Neural cell (in vitro differentiated cells): ENCODE data around the gene PFDN5. TPM values are rescaled to one million over a fixed set of nuclear protein-coding genes. Genes with fewer than 3 reads are reported as not detected.

Source experiments
- H2AFZ ChIP-seq: fragments of 200-600, 300-800 bp; sonication (generic), shearing (Covaris generic); 2 replicates; pipeline ENCODE4 v1.6.0; 2014; ENCODE audit warnings: low read depth, mild to moderate bottlenecking, antibody characterized with exemption, low read length, moderate library complexity
- H3F3A ChIP-seq: fragments of 200-600 bp; shearing (Covaris generic); 2 replicates; pipeline ENCODE4 v1.6.1; 2016; ENCODE audit warnings: mild to moderate bottlenecking, moderate library complexity, mixed read lengths, antibody characterized with exemption, low read length; ENCODE audit not compliant: insufficient read depth, poor library complexity, severe bottlenecking
- H3K27ac ChIP-seq: fragments of 200-600, 300-800 bp; sonication (generic), shearing (Covaris generic); 2 replicates; pipeline ENCODE4 v1.5.1; 2014; ENCODE audit warnings: mild to moderate bottlenecking, low read length, moderate library complexity
- H3K27me3 ChIP-seq: fragments of 300-800, 200-600 bp; sonication (generic), shearing (Covaris generic); 2 replicates; pipeline ENCODE4 v1.6.0; 2014; ENCODE audit warnings: mild to moderate bottlenecking, low read depth, low read length, moderate library complexity; ENCODE audit not compliant: insufficient read depth
- H3K36me3 ChIP-seq: fragments of 300-800, 200-600 bp; sonication (generic), shearing (Covaris generic); 2 replicates; pipeline ENCODE4 v1.5.1; 2014; ENCODE audit warnings: mild to moderate bottlenecking, antibody characterized with exemption, low read length, moderate library complexity; ENCODE audit not compliant: insufficient read depth
- H3K4me2 ChIP-seq: fragments of 300-800, 200-600 bp; sonication (generic), shearing (Covaris generic); 2 replicates; pipeline ENCODE4 v1.6.0; 2014; ENCODE audit warnings: mild to moderate bottlenecking, low read length
- H3K4me3 ChIP-seq: fragments of 300-800, 200-600 bp; sonication (generic), shearing (Covaris generic); 2 replicates; pipeline ENCODE4 v1.5.1; 2014; ENCODE audit warnings: mild to moderate bottlenecking, low read length, moderate library complexity
- H3K79me2 ChIP-seq: fragments of 200-600 bp; shearing (Covaris generic); replicated peaks from 2 replicates; pipeline ENCODE4 v1.6.0; 2014; ENCODE audit warnings: mild to moderate bottlenecking, low read length, moderate library complexity; ENCODE audit not compliant: insufficient read depth
- H3K9ac ChIP-seq: fragments of 300-800, 200-600 bp; sonication (generic), shearing (Covaris generic); 2 replicates; pipeline ENCODE4 v1.6.1; 2016; ENCODE audit warnings: mild to moderate bottlenecking, low read length, mixed read lengths
- H3K9me2 ChIP-seq: fragments of 200-600 bp; shearing (Covaris generic); 2 replicates; pipeline ENCODE4 v1.6.1; 2016; ENCODE audit warnings: mild to moderate bottlenecking, low read length, mixed read lengths; ENCODE audit not compliant: insufficient read depth
- H3K9me3 ChIP-seq: fragments of 200-600, 300-800 bp; sonication (generic), shearing (Covaris generic); 2 replicates; pipeline ENCODE4 v1.6.1; 2016; ENCODE audit warnings: mild to moderate bottlenecking, mixed run types, low read length, moderate library complexity, mixed read lengths
- H4K20me1 ChIP-seq: fragments of 200-600 bp; shearing (Covaris generic); 2 replicates; pipeline ENCODE4 v1.6.1; 2016; ENCODE audit warnings: mild to moderate bottlenecking, mixed run types; ENCODE audit not compliant: insufficient read depth
- EP300 ChIP-seq: fragments of 450-650 bp; conservative IDR thresholded peaks from 2 replicates; pipeline ENCODE4 v1.6.1; 2014; ENCODE audit warnings: antibody characterized with exemption, mild to moderate bottlenecking, moderate library complexity; ENCODE audit not compliant: poor library complexity, severe bottlenecking
- EZH2 ChIP-seq: fragments of 200-600, 300-800 bp; shearing (Covaris generic), sonication (generic); IDR thresholded peaks from 2 replicates; pipeline ENCODE4 v1.6.1; 2014; ENCODE audit warnings: antibody characterized with exemption, low read length, borderline replicate concordance, mild to moderate bottlenecking; ENCODE audit not compliant: insufficient read depth, poor library complexity, severe bottlenecking
- MXI1 ChIP-seq: fragments of 450-650 bp; conservative IDR thresholded peaks from 2 replicates; pipeline ENCODE4 v1.6.1; 2014; ENCODE audit warnings: antibody characterized with exemption, mild to moderate bottlenecking; ENCODE audit not compliant: poor library complexity, severe bottlenecking
- POLR2AphosphoS5 ChIP-seq: IDR thresholded peaks from 2 replicates; pipeline ENCODE4 v1.6.1; 2012
- RAD21 ChIP-seq: fragments of 450-650 bp; conservative IDR thresholded peaks from 2 replicates; pipeline ENCODE4 v1.6.1; 2014; ENCODE audit warnings: antibody characterized with exemption, mild to moderate bottlenecking, moderate library complexity
- SMC3 ChIP-seq: fragments of 450-650 bp; conservative IDR thresholded peaks from 2 replicates; pipeline ENCODE4 v1.6.1; 2014; ENCODE audit warnings: antibody characterized with exemption, mild to moderate bottlenecking, moderate library complexity; ENCODE audit not compliant: poor library complexity
- TAF1 ChIP-seq: IDR thresholded peaks from 2 replicates; pipeline ENCODE4 v1.6.1; 2012; ENCODE audit warnings: low read depth
- polyA plus RNA-seq: library from polyadenylated mRNA; depleted of rRNA; stranded (reverse); fragments of >200 nt; gene quantifications from 2 replicates; pipeline ENCODE4 v1.2.3, GENCODE V29; 2014
- TF ChIP-seq, protein P1 (sequence below): IDR thresholded peaks from 2 replicates; pipeline ENCODE4 v1.6.1; 2012; ENCODE audit warnings: borderline replicate concordance
- TF ChIP-seq, protein P2 (sequence below): fragments of 450-650 bp; IDR thresholded peaks from 2 replicates; pipeline ENCODE4 v1.5.1; 2014; ENCODE audit warnings: antibody characterized with exemption, mild to moderate bottlenecking, moderate library complexity; ENCODE audit not compliant: poor library complexity, severe bottlenecking

Gene PFDN5
- polyA plus RNA-seq, 1 donor from 2014 or later: 1,383 TPM

DNA sequence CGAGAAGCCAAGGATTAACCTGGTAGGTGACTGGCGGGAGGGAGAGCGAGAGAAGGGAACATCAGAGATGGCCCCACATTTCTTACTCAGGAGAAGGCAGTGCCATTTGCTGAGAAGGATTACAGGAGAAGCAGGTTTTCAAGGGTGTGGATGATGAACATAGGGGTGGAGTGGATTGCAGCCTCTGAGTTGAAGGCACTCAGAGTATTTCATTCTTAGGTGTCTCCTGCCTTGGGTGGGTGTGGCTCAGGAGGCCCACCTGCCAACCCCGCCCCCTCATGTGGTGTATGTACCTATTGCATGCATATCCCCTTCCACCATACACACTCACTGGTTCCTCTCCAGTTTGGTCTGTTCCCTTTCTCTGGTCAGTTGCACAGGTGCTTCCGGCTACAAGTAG lies 20.9 kb upstream of the PFDN5 start:
- TF ChIP-seq EZH2 (no peak), EP300 (no peak), POLR2AphosphoS5 (no peak), RAD21 (no peak), TAF1 (no peak), MXI1 (no peak)
- TF ChIP-seq, protein P1, sequence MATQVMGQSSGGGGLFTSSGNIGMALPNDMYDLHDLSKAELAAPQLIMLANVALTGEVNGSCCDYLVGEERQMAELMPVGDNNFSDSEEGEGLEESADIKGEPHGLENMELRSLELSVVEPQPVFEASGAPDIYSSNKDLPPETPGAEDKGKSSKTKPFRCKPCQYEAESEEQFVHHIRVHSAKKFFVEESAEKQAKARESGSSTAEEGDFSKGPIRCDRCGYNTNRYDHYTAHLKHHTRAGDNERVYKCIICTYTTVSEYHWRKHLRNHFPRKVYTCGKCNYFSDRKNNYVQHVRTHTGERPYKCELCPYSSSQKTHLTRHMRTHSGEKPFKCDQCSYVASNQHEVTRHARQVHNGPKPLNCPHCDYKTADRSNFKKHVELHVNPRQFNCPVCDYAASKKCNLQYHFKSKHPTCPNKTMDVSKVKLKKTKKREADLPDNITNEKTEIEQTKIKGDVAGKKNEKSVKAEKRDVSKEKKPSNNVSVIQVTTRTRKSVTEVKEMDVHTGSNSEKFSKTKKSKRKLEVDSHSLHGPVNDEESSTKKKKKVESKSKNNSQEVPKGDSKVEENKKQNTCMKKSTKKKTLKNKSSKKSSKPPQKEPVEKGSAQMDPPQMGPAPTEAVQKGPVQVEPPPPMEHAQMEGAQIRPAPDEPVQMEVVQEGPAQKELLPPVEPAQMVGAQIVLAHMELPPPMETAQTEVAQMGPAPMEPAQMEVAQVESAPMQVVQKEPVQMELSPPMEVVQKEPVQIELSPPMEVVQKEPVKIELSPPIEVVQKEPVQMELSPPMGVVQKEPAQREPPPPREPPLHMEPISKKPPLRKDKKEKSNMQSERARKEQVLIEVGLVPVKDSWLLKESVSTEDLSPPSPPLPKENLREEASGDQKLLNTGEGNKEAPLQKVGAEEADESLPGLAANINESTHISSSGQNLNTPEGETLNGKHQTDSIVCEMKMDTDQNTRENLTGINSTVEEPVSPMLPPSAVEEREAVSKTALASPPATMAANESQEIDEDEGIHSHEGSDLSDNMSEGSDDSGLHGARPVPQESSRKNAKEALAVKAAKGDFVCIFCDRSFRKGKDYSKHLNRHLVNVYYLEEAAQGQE: no peak
- H3K4me2 ChIP-seq: no peak overlapping the region

DNA sequence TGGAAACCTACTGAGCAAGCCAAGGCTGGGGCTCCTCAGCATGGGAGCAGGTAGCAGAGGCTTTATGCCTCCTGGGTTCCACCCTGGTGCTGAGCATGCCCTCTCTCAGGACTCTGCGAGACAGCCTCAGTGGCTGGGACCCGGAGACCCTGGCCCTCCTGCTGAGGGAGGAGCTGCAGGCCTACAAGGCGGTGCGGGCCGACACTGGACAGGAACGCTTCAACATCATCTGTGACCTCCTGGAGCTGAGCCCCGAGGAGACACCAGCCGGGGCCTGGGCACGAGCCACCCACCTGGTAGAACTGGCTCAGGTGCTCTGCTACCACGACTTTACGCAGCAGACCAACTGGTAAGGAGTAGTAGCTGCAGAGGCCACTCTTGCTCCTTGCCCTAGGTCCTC lies 18.8 kb upstream of the PFDN5 start:
- H3K27ac ChIP-seq: no peak overlapping the region
- H3K4me2 ChIP-seq: no peak overlapping the region
- H3K79me2 ChIP-seq: no peaks in the 10 kb centered on the region
- TF ChIP-seq MXI1: no peak
- no peak for TF ChIP-seq EZH2
- no peak for TF ChIP-seq TAF1
- no peak for TF ChIP-seq EP300
- TF ChIP-seq, protein P2, sequence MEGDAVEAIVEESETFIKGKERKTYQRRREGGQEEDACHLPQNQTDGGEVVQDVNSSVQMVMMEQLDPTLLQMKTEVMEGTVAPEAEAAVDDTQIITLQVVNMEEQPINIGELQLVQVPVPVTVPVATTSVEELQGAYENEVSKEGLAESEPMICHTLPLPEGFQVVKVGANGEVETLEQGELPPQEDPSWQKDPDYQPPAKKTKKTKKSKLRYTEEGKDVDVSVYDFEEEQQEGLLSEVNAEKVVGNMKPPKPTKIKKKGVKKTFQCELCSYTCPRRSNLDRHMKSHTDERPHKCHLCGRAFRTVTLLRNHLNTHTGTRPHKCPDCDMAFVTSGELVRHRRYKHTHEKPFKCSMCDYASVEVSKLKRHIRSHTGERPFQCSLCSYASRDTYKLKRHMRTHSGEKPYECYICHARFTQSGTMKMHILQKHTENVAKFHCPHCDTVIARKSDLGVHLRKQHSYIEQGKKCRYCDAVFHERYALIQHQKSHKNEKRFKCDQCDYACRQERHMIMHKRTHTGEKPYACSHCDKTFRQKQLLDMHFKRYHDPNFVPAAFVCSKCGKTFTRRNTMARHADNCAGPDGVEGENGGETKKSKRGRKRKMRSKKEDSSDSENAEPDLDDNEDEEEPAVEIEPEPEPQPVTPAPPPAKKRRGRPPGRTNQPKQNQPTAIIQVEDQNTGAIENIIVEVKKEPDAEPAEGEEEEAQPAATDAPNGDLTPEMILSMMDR: no peak
- no peak for TF ChIP-seq POLR2AphosphoS5
- TF ChIP-seq, protein P1: no peak
- TF ChIP-seq RAD21: no peak
- TF ChIP-seq SMC3: no peak
- no peaks in the 10 kb centered on the region for H3K9me2 ChIP-seq
- H4K20me1 ChIP-seq: no peaks in the 10 kb centered on the region
- no peak overlapping the region for H3K4me3 ChIP-seq
- H3F3A ChIP-seq: no peaks in the 10 kb centered on the region
- no peaks in the 10 kb centered on the region for H3K36me3 ChIP-seq
- no peaks in the 10 kb centered on the region for H3K9me3 ChIP-seq
- no peak overlapping the region for H2AFZ ChIP-seq
- H3K27me3 ChIP-seq: no peaks in the 10 kb centered on the region
- no peak overlapping the region for H3K9ac ChIP-seq

More for the DNA sequence above, 20.9 kb upstream of the PFDN5 start:
- no peaks in the 10 kb centered on the region for H3K9me2 ChIP-seq
- no peaks in the 10 kb centered on the region for H3K27me3 ChIP-seq
- no peak overlapping the region for H3K9ac ChIP-seq
- no peak overlapping the region for H2AFZ ChIP-seq
- no peaks in the 10 kb centered on the region for H3K79me2 ChIP-seq
- no peaks in the 10 kb centered on the region for H4K20me1 ChIP-seq
- no peak overlapping the region for H3K4me3 ChIP-seq
- H3K27ac ChIP-seq: no peak overlapping the region
- H3K36me3 ChIP-seq: no peaks in the 10 kb centered on the region
- no peaks in the 10 kb centered on the region for H3K9me3 ChIP-seq
- H3F3A ChIP-seq: no peaks in the 10 kb centered on the region
